Peyer's patch (tissue), 4 donors: ENCODE measurements around the gene ADAMTS15.

Experiments used
- CTCF ChIP-seq, 6 experiments: fragments of 450-650 bp in 4 of 6; fragments of 200-600 bp in 2 of 6; sonication (generic) in 1 of 6; IDR thresholded peaks; one replicate each; pipeline ENCODE4 v1.5.1; 2017 to 2019; ENCODE audit warnings: antibody characterized with exemption in 6 of 6, mild to moderate bottlenecking in 3 of 6, moderate library complexity in 1 of 6
- POLR2A ChIP-seq, 2 donors: fragments of 450-650 bp; IDR thresholded peaks; one replicate each; pipeline ENCODE4 v1.5.1; 2017; ENCODE audit warnings: antibody characterized with exemption in 2 of 2, mild to moderate bottlenecking in 2 of 2, moderate library complexity in 2 of 2

- no peak for TF ChIP-seq CTCF (IDR thresholded peaks at IDR 0.05)
- no peak for TF ChIP-seq POLR2A (IDR thresholded peaks at IDR 0.05)
Measured at GRCh38 chr11:130485983-130486382, 37.5 kb downstream of the ADAMTS15 start.
